GM10847 (cell line): ENCODE results near the gene HBM.

Experiments
- POLR2A ChIP-seq: IDR thresholded peaks from 2 replicates; pipeline ENCODE4 v1.6.1; 2011; ENCODE audit not compliant: insufficient read length; ENCODE audit errors: extremely low read depth

HBM gene

DNA sequence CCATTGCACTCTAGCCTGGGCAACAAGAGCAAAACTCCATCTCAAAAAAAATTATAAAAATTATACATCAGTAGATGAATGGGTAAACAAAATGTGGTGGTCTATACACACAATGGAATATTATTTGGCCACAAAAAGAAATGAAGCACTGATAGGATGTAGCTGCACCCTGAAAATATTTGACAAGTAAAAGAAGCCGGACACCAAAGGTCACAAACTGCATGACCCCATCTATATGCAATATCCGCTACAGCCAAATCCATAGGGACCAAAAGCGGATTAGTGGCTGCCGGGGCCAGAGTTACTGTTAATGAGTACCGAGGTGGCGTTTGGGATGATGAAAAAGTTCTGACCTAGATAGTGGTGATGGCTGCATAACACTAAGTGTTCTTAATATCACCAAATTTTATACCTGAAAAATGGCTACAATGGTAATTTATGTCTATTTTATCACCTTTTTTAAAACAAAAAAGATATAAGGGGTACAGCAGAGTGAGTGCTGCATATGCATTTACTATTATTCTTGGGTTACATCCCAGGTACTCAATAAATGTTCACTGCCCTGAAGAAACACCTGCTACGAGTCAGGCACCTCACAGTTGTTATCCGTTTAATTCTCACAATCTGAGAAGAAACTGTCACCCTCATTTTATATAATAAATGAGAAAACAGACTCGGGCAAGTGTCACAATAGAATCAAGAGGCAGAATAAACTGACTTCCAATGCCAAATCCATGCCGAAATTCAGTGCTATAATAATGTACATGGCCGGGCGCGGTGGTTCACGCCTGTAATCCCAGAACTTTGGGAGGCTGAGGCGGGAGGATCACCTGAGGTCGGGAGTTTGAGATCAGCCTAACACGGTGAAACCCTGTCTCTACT, 13.7 kb downstream of the HBM start:
- TF ChIP-seq POLR2A, result no peak

DNA sequence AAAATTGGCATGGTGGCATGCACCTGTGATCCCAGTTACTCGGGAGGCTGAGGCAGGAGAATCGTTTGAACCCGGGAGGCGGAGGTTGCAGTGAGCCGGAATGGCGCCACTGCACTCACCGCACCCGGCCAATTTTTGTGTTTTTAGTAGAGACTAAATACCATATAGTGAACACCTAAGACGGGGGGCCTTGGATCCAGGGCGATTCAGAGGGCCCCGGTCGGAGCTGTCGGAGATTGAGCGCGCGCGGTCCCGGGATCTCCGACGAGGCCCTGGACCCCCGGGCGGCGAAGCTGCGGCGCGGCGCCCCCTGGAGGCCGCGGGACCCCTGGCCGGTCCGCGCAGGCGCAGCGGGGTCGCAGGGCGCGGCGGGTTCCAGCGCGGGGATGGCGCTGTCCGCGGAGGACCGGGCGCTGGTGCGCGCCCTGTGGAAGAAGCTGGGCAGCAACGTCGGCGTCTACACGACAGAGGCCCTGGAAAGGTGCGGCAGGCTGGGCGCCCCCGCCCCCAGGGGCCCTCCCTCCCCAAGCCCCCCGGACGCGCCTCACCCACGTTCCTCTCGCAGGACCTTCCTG, 14.4 kb downstream of the HBM start, which contains the start of gene HBQ1:
Gene HBQ1, plus strand, starts transcription at position 359 of the 575 bp plus-strand sequence. Its CDS starts 28 bp downstream, at position 387.
- no peak for TF ChIP-seq POLR2A

DNA sequence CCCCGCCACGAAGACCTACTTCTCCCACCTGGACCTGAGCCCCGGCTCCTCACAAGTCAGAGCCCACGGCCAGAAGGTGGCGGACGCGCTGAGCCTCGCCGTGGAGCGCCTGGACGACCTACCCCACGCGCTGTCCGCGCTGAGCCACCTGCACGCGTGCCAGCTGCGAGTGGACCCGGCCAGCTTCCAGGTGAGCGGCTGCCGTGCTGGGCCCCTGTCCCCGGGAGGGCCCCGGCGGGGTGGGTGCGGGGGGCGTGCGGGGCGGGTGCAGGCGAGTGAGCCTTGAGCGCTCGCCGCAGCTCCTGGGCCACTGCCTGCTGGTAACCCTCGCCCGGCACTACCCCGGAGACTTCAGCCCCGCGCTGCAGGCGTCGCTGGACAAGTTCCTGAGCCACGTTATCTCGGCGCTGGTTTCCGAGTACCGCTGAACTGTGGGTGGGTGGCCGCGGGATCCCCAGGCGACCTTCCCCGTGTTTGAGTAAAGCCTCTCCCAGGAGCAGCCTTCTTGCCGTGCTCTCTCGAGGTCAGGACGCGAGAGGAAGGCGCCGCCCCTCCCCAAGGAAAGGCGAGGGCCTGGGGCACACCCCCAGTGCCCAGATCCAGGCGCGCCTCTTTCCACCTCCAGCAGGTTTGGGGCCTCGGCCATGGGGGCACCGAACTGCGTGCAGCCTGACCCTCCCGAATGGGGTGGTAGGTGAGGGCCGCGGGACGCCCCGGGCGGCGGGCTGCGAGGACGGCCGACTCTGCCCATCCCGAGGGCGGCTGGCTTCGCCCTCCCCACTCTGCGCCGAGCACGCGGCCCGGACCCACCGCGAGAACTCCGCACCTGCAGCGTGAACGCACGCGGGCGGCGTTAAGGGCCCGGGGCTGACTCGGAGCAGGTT, 15.1 kb downstream of the HBM start:
- TF ChIP-seq POLR2A, result no peak

DNA sequence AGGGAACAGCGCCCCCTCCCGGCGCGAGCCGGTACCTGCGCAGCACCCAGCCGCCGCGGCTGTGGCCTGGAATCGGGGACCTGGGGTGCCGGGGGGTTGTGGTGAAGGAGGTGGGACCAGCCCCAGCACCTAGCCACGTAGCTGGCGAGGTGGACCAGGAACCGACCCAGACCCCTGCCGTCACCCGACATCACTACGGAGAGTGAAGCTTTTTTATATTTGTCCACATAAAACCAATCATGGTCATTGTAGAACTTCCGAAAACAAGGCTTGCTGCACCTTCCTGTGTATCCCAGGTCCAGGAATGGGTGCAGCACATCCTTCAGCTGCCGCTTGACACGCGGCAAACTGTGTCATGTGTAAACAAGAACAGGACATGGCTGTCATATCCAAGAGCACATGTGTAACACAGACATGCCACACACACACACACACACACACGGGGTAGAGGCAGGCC, 15.8 kb downstream of the HBM start:
- no peak for TF ChIP-seq POLR2A

DNA sequence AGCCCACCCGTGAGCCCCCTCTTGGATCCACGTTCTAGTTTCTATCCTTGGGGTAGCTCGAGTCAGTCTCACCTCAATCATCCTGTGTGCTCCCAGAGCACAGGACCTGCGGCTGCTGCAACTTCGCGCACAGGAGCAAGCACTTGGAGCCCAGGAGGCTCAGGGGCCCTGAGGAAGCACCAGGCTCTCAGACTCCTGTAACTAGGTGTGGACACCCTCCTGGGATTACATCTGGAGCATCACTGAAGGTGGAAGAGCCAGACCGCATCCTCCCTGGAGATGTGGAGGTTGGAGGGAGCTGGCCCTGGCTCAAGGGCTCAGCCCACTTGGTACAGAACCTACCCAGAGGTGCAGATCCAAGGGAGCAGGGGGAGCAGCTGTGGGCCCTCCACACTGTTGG, 17.2 kb downstream of the HBM start:
- TF ChIP-seq POLR2A, result no peak

DNA sequence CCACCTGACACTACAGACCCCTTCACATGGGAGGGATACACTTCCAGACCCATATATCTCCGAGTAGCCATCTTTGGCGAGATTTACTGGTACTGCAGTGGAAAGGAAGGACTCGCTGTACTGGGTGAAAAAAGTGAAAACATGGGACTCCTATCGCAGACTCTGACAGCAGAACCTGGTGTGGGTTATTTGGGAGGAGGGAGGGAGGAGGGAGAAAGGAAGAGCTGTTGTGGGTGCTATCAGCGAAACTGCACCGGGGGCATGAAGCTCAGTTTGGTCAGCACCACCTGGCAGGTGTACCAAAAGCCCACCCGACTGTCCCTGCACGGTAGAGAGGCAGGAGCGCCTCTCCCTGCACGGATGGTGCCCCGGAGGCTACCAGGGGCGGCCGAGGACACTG, 19.4 kb downstream of the HBM start:
- no peak for TF ChIP-seq POLR2A

DNA sequence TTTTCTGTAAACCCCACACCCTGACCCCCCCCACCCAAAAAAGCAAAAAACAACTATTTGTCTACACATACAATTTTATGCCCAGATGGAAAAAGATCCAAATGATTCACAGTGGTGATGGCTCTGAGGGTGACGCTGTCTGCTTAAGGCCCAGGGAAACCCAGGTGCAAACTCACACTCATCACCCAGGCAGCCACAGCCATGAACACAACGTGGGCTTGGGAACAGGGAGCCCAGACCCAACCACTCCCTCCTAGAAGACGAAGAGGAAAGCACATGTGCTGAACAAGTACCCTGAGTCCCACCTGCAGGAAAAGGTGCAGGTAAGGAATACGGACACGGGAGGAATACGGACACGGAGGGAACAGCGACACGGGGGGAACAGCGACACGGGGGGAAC, 19.9 kb downstream of the HBM start:
- TF ChIP-seq POLR2A, result no peak

DNA sequence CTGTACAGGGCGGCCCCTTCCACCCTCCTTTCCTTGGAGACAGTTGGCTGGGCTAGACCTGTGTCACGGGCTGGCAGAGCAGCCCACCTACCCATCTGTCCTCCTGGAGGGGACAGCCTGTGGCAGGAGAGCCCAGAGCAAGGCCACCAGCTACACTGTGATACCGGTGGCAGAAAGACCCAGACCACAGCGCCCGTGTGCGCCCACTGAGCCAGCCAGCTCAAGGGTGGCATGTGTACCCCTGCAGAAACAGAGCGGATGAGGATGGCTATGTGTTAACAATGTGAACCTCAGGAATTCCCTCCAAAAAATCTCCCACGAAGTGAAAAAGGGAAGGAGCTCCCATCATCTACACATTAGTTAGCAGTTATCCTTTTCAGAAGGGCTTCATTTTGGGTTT, 21.6 kb downstream of the HBM start:
- no peak for TF ChIP-seq POLR2A

DNA sequence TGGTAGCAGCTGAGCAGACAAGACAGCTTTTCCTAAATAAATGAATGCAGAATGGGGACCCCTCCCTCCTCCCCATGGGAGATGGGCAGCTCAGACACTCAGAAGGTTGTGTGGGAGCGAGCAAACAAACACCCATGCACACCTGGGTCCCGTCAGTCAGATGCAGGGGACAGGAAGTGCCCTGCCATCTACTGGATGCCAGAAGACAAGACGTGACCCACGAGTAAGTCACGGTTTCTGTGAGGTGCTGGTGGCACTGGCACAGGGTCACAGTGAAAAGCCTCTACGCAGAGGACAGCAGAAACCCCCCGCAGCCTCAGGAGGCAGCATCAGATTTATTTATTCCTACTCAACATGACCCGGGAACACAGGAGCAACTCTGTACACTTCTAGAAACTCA, 22.9 kb downstream of the HBM start:
- TF ChIP-seq POLR2A, result no peak

DNA sequence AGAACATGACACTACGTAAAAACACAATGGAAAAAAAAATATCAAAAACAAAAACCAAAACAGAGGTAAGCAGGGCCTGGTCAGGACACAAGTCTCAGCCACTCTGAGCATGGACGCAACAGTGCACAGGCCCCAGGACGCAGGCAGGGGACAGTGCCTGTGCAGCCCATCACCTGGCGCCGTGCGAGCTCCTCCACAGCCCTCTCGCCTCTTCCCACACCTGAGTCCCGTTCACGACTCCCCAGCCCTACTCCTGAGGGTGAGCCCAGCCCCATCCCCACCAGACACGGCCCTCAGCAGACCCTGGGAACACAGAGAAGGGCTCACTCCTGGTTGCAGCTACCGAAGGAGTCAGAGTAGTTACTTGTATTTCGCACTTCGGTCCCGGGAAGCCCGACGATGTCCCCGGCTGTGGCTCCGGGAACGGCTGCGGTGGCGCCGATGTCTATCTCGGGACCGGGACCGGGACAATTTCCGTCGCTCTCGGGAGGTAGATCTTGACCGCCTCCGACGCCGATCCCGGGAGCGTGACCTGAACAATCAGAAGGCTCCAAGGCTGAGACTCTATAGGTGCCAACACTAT, 23.9 kb downstream of the HBM start:
- no peak for TF ChIP-seq POLR2A

DNA sequence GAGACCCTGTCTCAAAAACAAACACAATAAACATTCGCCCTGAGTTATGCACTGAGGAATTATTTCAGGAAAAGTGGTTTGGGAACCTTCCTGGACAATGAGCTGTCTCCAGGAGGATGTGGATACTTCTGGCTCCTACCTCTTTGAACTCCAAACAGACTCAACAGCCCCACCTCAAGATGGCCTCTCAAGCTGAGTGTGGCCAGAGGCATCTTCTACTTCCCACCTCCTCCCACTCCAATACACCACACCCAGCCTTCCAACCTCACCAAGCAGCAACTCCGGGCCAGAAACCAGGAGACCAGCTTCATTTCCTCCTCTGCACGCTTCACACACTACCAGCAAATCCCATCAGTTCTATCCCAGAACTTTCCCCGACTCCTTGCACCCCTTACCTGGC, 26.1 kb downstream of the HBM start:
- TF ChIP-seq POLR2A, result no peak

DNA sequence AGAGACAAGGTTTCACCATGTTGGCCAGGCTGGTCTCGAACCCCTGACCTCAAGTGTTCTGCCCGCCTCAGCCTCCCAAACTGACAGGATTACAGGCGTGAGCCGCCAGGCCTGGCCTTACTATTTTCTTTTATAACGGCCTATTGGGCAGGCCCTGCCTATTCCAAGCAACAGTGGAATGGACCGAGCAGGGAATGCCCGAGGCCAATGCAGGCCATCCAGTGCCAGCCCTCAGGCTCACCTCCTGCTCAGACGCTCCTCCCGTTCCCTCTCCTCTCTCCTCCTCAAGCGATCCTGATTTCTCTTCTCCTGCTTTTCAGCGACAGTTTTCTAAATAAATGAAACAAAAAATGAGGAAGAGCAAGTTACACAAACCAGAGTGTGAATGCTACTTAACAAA, 26.9 kb downstream of the HBM start:
- TF ChIP-seq POLR2A, result no peak

DNA sequence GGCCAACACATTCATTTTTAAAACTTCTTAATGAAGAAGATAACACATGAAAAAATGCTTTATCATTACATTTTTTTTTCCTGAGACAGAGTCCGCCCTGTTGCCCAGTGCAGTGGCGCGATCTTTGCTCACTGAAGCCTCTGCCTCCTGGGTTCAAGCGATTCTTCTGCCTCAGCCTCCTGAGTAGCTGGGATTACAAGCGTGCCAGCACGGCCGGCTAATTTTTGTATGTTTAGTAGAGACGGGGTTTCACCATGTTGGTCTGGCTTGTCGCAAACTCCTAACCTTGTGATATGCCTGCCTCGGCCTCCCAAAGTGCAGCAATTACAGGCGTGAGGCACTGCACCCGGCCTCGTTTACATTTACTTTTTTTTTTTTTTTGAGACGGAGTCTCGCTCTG, 27.7 kb downstream of the HBM start:
- no peak for TF ChIP-seq POLR2A

DNA sequence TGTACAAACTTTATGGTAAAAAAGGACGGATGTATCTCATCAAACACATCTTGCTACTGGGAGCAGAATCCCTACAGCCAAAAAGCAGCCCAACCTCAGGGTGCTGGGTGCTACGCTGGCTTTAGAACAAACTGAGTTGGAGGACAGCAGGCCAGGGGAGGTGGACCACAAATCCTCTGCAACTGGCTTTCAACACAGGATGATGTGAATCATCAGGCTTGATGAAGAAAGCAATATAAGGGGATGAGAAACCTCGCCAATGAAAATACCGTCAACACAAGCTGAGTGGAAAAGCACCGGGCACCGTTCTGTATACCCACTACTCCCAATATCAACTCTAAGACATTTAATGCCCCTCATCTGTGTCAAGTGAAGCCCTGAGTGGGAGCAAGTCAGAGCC, 28.7 kb downstream of the HBM start:
- TF ChIP-seq POLR2A, result no peak

DNA sequence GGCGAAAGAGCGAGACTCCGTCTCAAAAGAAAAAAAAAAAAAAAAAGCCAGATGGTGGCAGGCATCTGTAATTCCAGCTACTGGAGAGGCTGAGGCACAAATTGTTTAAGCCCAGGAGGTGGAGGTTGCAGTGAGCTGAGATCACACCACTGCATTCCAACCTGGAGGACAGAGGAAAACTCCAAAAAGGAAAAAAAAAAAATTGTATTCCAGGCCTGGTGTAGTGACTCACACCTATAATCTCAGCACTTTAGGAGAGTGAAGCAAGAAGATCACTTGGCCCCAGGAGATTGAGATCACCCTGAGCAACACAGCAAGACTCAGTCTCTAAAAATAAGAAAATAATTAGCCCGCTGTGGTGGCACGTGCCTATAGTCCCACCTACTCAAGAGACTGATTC, 34.6 kb downstream of the HBM start:
- no peak for TF ChIP-seq POLR2A
